HTR-8/SVneo (cell line): ENCODE measurements around the gene CLDN25.
"Not testable (repeated sequence)": the region's sequence is repeated elsewhere in the genome, so short reads cannot be mapped to it uniquely, and the experiment has no call there.

Experiments used
- DNase-seq: peaks from one replicate; pipeline ENCODE4 v3.0.0; 2011; ENCODE audit warnings: low spot score, mixed read lengths; ENCODE audit not compliant: insufficient read length
- FAIRE-seq: peaks from 2 replicates; lab custom pipeline; 2011; peaks lifted over from hg19 to GRCh38; lab: Jason Lieb, UNC

Gene CLDN25

DNA sequence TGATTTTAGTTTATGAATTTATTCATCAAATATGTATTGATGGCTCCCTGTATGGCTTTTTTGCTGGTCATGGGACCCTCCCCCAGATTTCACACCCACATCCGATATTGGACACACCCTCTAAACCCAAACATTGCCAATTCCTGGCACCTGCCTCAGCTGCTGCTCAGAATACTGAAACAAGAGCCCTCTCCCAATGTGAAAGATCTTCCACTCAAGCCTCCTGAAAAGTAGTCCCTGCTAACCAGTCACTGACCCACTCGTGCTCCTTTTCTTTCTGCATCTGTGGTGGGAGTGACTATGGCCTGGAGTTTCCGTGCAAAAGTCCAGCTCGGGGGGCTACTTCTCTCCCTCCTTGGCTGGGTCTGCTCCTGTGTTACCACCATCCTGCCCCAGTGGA is at the start of gene CLDN25:
Gene CLDN25, plus strand, starts transcription at position 301 of the 400 bp plus-strand sequence. Its CDS starts 0 bp downstream, at position 301.
- DNase-seq (no peak), FAIRE-seq (no peak)

DNA sequence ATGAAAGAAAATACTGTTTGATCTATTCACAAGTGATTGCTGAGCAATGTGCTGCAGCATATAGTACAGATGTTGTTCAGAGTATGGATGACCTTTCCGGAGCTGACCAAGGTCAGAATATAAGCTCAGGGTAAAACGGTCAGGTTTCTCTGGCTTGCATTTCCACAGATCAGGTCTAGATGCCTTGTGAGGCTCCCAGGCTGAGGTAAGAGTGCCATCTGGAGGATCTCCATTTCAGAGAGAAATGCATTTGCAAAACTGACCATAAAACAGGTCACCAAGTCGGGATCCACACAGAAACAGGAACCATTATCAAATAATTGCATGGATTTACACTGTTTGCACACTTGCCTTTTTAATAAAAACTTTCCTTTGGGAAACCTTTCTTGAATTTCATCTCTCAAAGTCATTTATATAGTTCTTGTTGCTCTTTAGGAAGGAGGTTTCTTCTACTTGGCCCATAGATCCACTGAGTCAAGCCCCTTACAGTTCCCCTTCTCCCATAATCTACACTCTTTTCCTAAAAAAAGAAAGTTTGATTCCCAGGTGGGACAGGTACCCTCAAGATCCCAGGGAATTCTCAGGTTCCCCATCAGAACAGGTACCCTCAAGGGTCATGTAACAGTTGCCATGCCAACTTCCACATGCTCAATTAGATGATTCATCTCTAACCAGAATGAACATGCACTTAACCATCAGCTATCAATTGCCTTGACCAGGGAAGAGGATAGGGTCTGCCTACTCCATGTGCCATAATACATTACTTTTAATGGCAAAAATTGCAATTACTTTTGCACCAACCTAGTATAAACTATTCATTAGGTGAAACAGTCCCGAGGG is 48.5 kb upstream of the CLDN25 start:
- FAIRE-seq (peak; percentile 88), DNase-seq (peak; percentile 60)

DNA sequence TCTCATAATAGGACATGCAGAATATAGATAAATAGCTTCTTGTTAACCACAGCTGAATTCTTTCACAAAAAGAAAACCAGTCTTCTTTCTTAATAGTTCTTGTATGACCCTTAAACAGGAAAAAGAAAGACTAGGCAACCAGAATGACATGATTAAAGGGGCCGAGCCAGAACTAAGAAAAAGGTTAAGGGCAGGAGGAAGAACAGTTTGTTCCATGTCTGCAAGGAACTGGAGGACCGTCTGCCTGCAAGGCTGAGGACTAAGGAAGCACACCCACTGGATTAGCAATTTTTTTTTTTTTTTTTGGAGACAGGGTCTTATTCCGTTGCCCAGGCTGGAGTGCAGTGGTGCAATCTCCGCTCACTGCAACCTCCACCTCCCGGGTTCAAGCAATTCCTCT is 47.5 kb upstream of the CLDN25 start:
- no peak for FAIRE-seq
- no peak for DNase-seq

DNA sequence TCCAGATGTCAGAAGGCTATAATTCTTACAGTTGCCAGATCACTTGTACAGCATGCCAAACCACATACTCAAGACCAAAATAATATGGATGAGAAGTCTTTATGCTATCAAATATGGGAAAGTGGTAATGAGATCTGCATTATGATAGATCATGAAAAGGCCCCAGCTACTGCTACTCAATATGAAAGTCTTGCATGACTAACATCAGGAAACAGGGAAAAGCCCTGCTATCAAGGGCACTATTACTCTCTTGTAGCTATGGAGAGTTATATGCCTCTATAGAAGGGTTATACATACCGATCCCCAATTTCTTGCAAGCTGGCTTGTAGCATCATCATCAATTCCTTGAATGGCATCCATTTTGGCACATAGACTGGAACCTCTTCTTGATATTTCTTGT is 43.3 kb upstream of the CLDN25 start:
- no peak for DNase-seq
- no peak for FAIRE-seq

DNA sequence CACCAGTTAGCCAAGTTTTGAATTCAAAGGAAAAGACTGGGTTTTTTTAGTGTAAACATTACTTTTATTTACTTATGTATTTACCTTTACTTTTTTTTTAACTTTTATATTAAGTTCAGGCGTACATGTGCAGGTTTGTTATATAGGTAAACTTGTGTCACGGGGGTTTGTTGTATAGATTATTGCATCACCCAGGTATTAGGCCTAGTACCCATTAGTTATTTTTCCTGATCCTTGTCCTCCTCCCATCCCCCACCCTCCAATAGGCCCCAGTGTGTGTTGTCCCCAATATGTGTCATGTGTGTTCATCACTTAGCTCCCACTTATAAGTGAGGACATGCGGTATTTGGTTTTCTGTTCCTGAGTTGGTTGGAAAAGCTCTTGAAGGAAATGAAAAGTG is 26.7 kb upstream of the CLDN25 start:
- DNase-seq, result no peak
- FAIRE-seq, result no peak

DNA sequence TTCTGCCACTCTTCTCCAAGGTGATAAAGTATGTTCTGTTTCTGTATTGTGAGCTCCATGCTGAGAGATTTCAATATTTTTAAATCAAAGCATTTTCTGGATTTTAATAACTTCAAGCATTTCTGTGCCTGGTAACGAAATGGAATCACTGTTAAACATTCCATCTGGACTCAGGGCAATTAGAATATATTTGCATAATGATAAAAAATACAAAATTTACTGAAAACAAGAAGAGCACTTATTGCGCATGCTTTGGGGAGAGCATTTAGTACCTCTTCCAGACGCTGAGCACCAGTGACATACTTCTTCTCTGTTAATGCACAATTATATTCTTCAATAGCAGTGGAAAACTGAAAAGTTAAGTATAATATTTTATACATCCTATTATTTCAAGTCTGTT is 19.4 kb upstream of the CLDN25 start:
- no peak for DNase-seq
- FAIRE-seq, result no peak

DNA sequence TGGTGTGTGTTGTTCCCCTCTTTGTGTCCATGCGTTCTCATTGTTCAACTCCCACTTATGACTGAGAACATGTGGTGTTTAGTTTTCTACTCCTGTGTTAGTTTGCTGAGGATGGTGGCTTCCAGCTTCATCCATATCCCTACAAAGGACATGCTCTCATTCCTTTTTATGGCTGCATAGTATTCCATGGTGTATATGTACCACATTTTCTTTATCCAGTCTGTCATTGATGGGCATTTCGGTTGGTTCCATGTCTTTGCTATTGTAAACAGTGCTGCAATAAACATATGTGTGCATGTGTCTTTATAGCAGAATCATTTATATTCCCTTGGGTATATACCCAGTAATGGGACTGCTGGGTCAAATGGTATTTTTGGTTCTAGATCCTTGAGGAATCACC is 16.6 kb upstream of the CLDN25 start:
- FAIRE-seq, DNase-seq: not testable (repeated sequence)

DNA sequence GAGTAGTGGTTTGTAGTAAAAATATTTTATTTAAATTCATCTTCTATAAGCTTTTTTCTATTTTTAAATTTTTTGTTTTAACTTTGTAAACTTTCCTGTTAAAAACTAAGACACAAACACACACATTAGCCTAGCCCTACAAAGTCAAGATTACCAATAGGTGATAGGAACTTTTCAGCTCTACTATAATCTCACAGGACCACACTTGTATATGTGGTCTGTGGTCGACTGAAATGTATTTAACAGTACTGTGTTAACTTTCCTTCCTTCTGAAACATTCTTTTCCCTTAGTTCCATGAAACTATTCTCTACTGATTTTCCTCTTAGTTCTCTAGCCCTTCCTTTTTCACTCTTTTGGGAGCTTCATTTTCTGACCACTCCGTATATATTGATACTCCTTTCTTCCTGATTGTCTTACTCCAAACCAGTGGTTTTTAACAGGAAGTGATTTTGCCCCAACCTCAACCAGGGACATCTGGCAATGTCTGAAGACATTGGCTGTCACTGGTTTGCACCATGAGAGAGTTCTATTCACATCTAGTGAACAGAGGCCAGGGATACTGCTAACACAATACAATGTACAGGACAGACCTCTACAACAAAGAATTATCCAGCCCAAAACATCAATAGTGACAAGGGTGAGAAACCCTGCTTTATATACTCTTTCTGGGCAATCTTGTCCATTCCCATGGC is 14.9 kb upstream of the CLDN25 start:
- DNase-seq (no peak), FAIRE-seq (no peak)

DNA sequence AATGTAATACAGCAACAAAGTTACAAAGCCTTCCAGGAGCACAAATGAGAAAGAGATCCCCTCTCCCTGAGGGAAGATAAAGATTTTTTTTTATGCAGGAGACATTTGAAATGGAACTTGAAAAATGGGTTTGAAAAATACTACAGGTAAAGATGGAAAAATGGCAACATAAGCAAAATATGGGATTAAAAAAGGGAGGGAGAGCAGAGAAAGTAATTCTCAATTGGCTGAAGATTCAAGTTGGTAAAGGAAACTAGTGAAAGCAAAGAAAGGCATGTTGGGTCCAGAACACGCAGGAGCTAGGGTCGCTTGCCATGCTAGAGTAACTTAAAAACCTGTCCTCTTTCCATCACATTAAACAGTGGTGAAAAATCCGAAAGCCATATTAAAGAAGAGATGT is 7.6 kb upstream of the CLDN25 start:
- FAIRE-seq, result no peak

DNA sequence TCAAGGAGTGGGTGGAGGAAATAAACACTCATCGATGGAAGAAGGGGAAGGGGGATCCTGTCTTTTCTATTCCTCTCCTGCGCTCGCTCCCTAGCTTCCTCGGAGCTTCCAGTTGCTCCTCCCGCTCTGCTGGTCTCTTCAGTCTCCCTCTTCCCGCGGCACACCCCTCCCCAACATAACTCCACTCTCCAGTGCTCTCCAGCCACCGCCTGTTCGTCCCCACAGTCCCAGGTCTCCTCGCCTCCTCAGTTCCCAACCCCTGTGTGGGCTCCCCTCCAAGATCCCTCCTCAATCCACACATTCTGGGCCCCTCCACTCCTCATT is 6.5 kb upstream of the CLDN25 start:
- DNase-seq, result peak; percentile 13

More for the DNA sequence above, 7.6 kb upstream of the CLDN25 start:
- DNase-seq, result no peak

DNA sequence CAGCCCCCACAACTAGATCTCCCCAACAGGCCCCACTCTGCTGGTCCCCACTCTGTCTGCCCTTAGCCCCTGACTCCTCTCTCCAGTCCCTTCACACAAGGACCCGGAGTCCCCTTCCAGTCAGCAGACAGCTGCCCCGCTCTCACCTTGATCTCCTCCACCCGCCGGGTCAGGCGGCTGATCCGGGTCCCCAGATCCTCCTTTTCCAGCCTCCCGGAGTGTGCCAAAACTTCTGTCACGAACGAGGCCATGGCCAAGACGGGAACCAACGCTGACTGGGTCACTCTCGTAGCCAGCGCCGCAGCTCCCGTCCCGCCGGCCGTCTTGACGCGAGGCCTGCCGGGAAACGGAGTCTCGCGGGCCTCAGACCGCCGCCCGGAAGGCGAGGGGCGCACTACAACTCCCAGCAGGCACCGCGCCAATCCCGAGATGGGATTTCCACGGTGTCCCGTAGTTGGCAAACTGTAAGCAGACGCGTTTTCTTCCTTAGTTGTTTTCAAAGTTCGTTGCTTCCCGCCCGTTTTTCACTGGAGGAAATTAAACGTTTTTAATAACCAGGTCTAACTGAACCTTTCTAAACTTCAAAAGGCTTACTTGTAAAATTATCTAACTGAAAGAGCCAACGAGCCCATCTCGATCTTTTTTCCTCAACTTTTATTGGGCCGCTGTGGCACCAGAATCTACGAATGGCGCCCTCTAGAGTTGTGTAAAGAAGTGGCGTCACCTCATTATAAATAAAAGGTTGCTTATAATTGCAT is 6.0 kb upstream of the CLDN25 start, which contains the start of gene ZW10:
Gene ZW10, minus strand, starts transcription at position 277 of the 758 bp plus-strand sequence. Its CDS starts 26 bp downstream, at position 251.
- FAIRE-seq, result peak; percentile 90
- peak; percentile 89 for DNase-seq

More for the DNA sequence above, 6.5 kb upstream of the CLDN25 start:
- FAIRE-seq, result no peak

DNA sequence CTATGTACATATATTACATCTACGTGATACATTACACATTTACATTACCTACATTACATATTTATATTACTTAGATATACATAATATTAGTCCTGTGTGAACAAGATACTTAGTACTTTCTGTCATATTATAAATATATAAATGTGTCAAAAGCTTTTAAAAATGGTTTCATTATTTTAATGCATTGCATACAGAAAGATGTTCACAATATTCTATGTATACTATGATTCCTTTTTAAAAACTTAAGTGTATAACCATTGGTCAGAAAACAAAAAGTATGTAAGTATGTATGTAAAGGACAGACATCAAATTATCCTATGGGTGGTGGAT is 5.5 kb upstream of the CLDN25 start:
- FAIRE-seq (no peak), DNase-seq (no peak)

DNA sequence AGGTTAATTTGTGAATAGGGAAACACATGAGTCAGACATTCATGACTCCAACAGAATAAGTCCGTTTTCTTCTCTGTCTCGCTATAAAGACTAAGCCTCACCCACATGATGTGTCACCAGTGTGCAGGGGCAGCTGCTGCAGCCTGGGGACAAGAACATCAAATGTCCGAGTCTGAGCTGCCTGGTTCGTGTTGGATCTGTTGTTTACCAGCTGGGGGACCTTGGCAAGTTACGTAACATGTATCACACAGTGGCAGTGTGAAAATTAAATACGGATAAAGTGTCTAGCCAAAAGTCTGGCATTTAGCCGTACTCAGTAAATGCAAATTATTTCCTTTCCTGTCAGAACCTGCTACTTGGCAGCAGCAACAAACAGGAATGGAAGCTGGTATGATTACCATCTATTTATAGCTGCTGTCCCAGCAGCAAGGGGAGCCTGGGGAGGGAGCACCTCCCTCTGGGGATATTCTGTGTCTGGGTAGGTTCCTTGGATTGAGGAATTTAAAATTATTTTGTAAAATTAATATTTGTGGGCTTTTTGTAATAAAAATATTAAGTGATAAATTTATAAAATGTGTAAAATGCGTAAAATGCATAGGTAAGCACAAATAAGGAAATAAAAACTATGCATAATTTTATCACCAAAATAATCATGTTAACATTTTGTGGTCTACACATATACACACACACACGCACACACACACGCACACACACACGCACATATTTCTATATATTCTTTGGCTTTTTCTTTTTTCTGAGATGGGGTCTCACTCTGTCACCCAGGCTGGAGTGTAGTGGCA is 1.3 kb upstream of the CLDN25 start:
- FAIRE-seq (no peak), DNase-seq (peak; percentile 10)

DNA sequence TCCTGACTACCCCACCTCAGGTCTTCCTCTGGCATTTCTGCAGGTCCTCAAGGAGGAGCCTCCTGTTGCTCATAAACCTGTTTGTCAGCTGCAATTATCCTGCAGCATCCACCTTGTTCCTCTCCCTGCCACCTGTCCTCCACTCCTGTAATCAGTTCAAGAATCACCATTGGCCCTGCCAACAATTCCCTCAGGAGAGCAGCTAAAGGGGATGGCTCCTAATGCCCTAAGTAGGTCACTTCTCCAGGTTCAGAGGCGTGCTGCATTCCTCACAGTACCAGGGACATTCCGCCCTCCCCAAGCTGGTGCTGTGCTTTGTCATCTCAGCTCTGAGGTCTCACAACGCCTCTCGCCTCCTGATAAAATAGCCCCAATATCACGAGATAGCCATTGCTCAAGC is 2.1 kb downstream of the CLDN25 start:
- FAIRE-seq (no peak), DNase-seq (no peak)

DNA sequence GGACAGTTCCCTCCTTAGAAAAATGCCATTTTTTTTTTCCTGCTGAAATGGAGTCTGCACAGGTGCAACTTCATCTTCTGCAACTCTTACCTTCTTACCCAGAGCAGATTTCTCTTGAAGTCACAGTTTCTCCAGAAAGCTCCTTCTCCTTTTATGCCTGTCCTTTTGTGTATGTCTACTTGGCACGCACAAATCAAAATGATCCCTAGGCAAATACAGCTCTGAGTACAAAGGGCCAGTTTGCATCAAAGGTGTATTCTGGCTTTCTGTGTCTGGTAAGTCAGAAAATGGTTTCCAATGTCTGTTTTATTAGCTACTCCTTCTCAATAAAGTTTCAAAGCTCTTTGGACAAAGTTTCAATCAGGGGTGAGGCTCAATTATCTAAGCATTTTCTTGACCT is 2.5 kb downstream of the CLDN25 start:
- no peak for DNase-seq
- no peak for FAIRE-seq

DNA sequence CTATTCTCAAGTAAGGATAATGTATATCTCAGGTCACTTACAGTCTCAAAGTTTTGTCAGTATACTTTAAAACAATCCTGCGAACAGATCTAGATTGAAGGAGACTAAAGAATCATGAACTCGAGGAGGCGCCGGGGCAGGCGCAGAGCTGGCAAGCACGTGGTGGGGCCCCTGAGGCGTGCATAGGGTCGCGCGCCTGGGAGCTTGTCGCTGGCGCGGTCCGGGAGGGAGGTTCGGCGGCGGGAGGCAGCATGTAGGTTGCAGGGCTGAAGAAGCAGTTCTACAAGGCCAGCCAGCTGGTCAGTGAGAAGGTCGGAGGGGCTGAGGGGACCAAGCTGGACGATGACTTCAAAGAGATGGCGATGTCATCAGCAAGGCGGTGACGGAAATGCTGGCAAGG is 9.4 kb downstream of the CLDN25 start:
- DNase-seq, result not testable (repeated sequence)
- peak; percentile 16 for FAIRE-seq

DNA sequence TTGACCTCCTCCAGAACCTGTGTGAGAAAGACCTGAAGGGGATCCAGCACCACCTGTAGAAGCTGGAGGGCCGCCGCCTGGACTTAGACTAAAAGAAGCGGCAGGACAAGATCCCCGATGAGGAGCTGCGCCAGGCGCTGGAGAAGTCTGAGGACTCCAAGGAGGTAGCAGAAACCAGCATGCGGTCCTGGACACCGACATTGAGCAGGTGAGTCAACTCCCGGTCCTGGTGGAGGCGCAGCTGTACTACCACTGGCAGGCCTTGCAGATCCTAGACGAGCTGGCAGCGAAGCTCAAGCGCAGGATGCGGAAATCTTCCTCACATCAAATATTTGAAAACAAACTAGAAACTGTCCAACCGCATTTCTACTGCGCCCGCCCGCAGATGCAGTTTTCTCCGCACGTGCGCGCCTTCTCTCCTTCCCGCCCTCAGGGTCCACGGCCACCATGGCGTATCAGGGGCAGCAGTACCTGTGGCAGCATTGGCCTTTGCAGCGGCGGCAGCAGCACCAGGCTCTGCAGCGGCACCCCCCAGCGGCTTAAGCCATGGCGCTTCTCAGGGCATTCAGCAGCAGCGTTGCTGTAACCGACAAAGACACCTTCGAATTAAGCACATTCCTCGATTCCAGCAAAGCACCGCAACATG is 10.2 kb downstream of the CLDN25 start:
- no peak for FAIRE-seq
- no peak for DNase-seq

DNA sequence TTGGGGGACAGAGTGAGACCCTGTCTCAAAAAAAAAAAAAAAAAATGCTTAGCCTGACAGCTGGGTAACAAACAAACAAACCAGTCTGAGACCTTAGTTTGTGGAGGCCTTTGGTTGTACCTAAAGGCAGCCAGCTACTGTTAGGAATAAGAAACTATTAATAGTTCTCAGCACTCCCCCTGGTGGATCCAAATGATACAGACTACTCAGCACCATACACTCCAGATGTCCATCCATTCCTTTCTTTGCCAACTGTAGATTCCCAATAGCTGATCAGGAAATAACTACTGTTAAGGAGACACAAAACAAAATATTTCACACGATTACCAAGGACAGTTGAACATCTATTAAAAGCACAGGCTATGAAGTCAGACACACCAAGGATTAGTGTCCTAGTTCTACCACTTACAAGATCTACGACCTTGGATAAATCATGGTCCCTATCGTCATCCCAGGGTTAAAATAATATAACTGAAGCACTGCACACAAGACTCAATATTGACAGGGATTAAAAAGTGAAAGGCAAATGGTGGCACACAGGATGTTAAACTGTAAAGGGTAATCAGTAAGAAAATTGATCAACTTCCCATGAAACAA is 17.2 kb downstream of the CLDN25 start:
- no peak for FAIRE-seq
- peak; percentile 56 for DNase-seq

DNA sequence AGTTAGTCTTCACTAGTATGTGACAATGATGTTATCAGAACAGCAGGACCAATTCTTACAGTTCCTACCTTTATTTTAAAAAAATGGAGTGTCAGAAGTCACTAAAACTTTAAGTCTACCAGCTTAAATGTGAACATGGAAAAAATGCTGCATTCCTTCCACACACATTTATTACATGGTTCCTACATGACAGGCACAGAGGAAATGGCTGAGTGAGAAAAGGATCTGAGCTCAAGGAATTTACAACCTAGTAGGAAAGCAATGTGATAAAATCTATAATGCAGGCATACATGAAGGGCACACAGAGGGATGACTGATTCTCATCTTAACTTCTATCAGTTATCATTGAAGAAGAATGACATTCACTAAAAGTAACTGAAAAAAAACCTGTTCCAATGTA is 23.0 kb downstream of the CLDN25 start:
- no peak for FAIRE-seq
- DNase-seq, result no peak
